Astrocyte (in vitro differentiated cells and primary cell): ENCODE results near the gene PAGR1. TPM values are rescaled to one million over a fixed set of nuclear protein-coding genes. Genes with fewer than 3 reads are reported as not detected.
"Not testable (repeated sequence)": the region's sequence is repeated elsewhere in the genome, so short reads cannot be mapped to it uniquely, and the experiment has no call there.

Experiments used
- DNase-seq: peaks from one replicate; pipeline ENCODE4 v3.0.0-alpha.2; 2010; ENCODE audit warnings: low read depth
- FAIRE-seq: peaks from 2 replicates; lab custom pipeline; 2011; peaks lifted over from hg19 to GRCh38; lab: Jason Lieb, UNC
- H2AFZ ChIP-seq: 2 replicates; pipeline ENCODE4 v1.6.0; 2012; ENCODE audit warnings: low read depth, low read length, inconsistent platforms
- H3K27ac ChIP-seq: 2 replicates; pipeline ENCODE4 v1.5.1; 2011; ENCODE audit warnings: low read depth, low read length, inconsistent platforms
- H3K27me3 ChIP-seq: 2 replicates; pipeline ENCODE4 v1.6.0; 2011; ENCODE audit warnings: low read length, inconsistent platforms; ENCODE audit not compliant: insufficient read depth
- H3K36me3 ChIP-seq: 2 replicates; pipeline ENCODE4 v1.5.1; 2011; ENCODE audit warnings: low read length, inconsistent platforms; ENCODE audit not compliant: insufficient read depth
- H3K4me1 ChIP-seq: 2 replicates; pipeline ENCODE4 v1.5.1; 2011; ENCODE audit warnings: low read length, inconsistent platforms; ENCODE audit not compliant: insufficient read depth
- H3K4me2 ChIP-seq: 2 replicates; pipeline ENCODE4 v1.6.0; 2012; ENCODE audit warnings: low read length, inconsistent platforms
- H3K4me3 ChIP-seq: 2 replicates; pipeline ENCODE4 v1.5.1; 2011; ENCODE audit warnings: low read depth, mild to moderate bottlenecking, low read length, inconsistent platforms; ENCODE audit not compliant: insufficient read depth
- H3K79me2 ChIP-seq: 2 replicates; pipeline ENCODE4 v1.6.0; 2012; ENCODE audit warnings: mild to moderate bottlenecking, low read length, inconsistent platforms; ENCODE audit not compliant: insufficient read depth
- H3K9ac ChIP-seq: 2 replicates; pipeline ENCODE4 v1.6.0; 2012; ENCODE audit warnings: mild to moderate bottlenecking, low read length, inconsistent platforms
- H3K9me3 ChIP-seq: 2 replicates; pipeline ENCODE4 v1.5.1; 2012; ENCODE audit warnings: low read depth, mild to moderate bottlenecking, low read length, inconsistent platforms; ENCODE audit not compliant: insufficient read depth
- H4K20me1 ChIP-seq: 2 replicates; pipeline ENCODE4 v1.6.0; 2012; ENCODE audit warnings: low read length, inconsistent platforms; ENCODE audit not compliant: insufficient read depth
- H3K27ac Mint-ChIP-seq: one replicate; pipeline ENCODE4 v1.8.0; 2021; ENCODE audit warnings: mild to moderate bottlenecking, mixed read lengths; ENCODE audit not compliant: unreplicated experiment
- H3K27me3 Mint-ChIP-seq: one replicate; pipeline ENCODE4 v1.8.0; 2021; ENCODE audit warnings: low read depth, mixed read lengths; ENCODE audit not compliant: unreplicated experiment
- H3K36me3 Mint-ChIP-seq: one replicate; pipeline ENCODE4 v1.8.0; 2021; ENCODE audit warnings: low read depth, mixed read lengths; ENCODE audit not compliant: unreplicated experiment
- H3K4me1 Mint-ChIP-seq: one replicate; pipeline ENCODE4 v1.8.0; 2021; ENCODE audit warnings: low read depth, mixed read lengths; ENCODE audit not compliant: unreplicated experiment
- H3K4me3 Mint-ChIP-seq: one replicate; pipeline ENCODE4 v1.8.0; 2021; ENCODE audit warnings: mild to moderate bottlenecking, moderate library complexity, mixed read lengths; ENCODE audit not compliant: unreplicated experiment
- H3K9me3 Mint-ChIP-seq: one replicate; pipeline ENCODE4 v1.8.0; 2021; ENCODE audit warnings: mild to moderate bottlenecking, mixed read lengths; ENCODE audit not compliant: unreplicated experiment
- CTCF ChIP-seq: IDR thresholded peaks from 2 replicates; pipeline ENCODE4 v1.5.1; 2011; ENCODE audit warnings: low read depth, mild to moderate bottlenecking, inconsistent platforms, low read length, moderate library complexity; ENCODE audit not compliant: insufficient read depth
- EZH2 ChIP-seq: IDR thresholded peaks from 2 replicates; pipeline ENCODE4 v1.6.1; 2012; ENCODE audit warnings: mild to moderate bottlenecking, low read length, inconsistent platforms; ENCODE audit not compliant: insufficient read depth
- total RNA-seq: library from RNA; stranded (reverse); gene quantifications from 2 replicates; pipeline ENCODE4 v1.2.1, GENCODE V29; 2021

The PAGR1 gene
- total RNA-seq, 1 donor from 2014 or later = 20.8 TPM

- peaks cover 4% of the 10 kb centered on the region for H3K9me3 Mint-ChIP-seq
- Histone ChIP-seq H3K4me2 (no peak within 1 kb of the TSS), H3K9me3 (no peaks in the 10 kb centered on the region), H3K4me3 (no peak within 1 kb of the TSS), H3K9ac (no peak within 1 kb of the TSS), H3K36me3 (no peaks in the 10 kb centered on the region), H3K27ac (no peak within 1 kb of the TSS), H3K4me1 (peaks cover 5% of the 10 kb centered on the region), H4K20me1 (no peaks in the 10 kb centered on the region), H3K27me3 (peaks cover 21% of the 10 kb centered on the region), H3K79me2 (no peaks in the 10 kb centered on the region), H2AFZ (no peak within 1 kb of the TSS)
- peaks cover 44% of the 10 kb centered on the region for H3K27me3 Mint-ChIP-seq
- H3K36me3 Mint-ChIP-seq = no peaks in the 10 kb centered on the region
- TF ChIP-seq EZH2 (no peak), CTCF (no peak)
- no peaks in the 10 kb centered on the region for H3K4me1 Mint-ChIP-seq
- no peak within 1 kb of the TSS for H3K4me3 Mint-ChIP-seq
- no peak within 1 kb of the TSS for H3K27ac Mint-ChIP-seq
- FAIRE-seq (no peak), DNase-seq (no peak)
Measured at GRCh38 chr16:29777576-29778350, 38.2 kb upstream of the PAGR1 start, which contains the start of gene ZG16. ZG16 (plus strand) TSS chr16:29778256; CDS start chr16:29779267, 1,011 bp downstream.

- peaks cover 41% of the 10 kb centered on the region for H3K27me3 Mint-ChIP-seq
- TF ChIP-seq CTCF = no peak
- TF ChIP-seq EZH2 = no peak
- H2AFZ ChIP-seq = no peak overlapping the region
- H3K4me3 Mint-ChIP-seq = no peak overlapping the region
- H3K36me3 Mint-ChIP-seq = no peaks in the 10 kb centered on the region
- no peaks in the 10 kb centered on the region for H3K9me3 ChIP-seq
- no peak for DNase-seq
- H3K27ac Mint-ChIP-seq = no peak overlapping the region
- H3K4me1 Mint-ChIP-seq = no peaks in the 10 kb centered on the region
- peaks cover 4% of the 10 kb centered on the region for H3K9me3 Mint-ChIP-seq
- no peak overlapping the region for H3K4me3 ChIP-seq
- H4K20me1 ChIP-seq = no peaks in the 10 kb centered on the region
- no peak overlapping the region for H3K27ac ChIP-seq
- no peak overlapping the region for H3K4me2 ChIP-seq
- peaks cover 5% of the 10 kb centered on the region for H3K4me1 ChIP-seq
- H3K9ac ChIP-seq = no peak overlapping the region
- no peak for FAIRE-seq
- no peaks in the 10 kb centered on the region for H3K79me2 ChIP-seq
- no peaks in the 10 kb centered on the region for H3K36me3 ChIP-seq
- peaks cover 21% of the 10 kb centered on the region for H3K27me3 ChIP-seq
Measured at GRCh38 chr16:29779474-29779873, 36.5 kb upstream of the PAGR1 start.

- not testable (repeated sequence) for H3K27ac ChIP-seq, H3K4me3 ChIP-seq, H3K4me1 ChIP-seq, H3K36me3 Mint-ChIP-seq, H2AFZ ChIP-seq, H3K4me2 ChIP-seq, H3K4me3 Mint-ChIP-seq, H3K4me1 Mint-ChIP-seq, H3K9ac ChIP-seq, H4K20me1 ChIP-seq, H3K9me3 Mint-ChIP-seq, DNase-seq, H3K9me3 ChIP-seq, H3K36me3 ChIP-seq, H3K27ac Mint-ChIP-seq, H3K79me2 ChIP-seq, FAIRE-seq
- peaks cover 21% of the 10 kb centered on the region for H3K27me3 ChIP-seq
- H3K27me3 Mint-ChIP-seq = peaks cover 32% of the 10 kb centered on the region
Measured at GRCh38 chr16:29783094-29783953, 32.6 kb upstream of the PAGR1 start.
